Activated T-helper 17 cell treated with anti-CD3 and anti-CD28 coated beads, Interleukin-2, amount 50 U/mL, for 72 hours (primary cell): Measurements from ENCODE around the gene ECM1. TPM values are rescaled to one million over a fixed set of nuclear protein-coding genes. Genes with fewer than 3 reads are reported as not detected.
A peak's percentile ranks its signal among the peaks of the same experiment; 100 is the strongest.

ENCODE experiments used
- ATAC-seq: fragments of 150-1000 bp; cut with Tn5 transposase; replicated peaks from 2 replicates; pipeline ENCODE4 v1.10.0; 2021; ENCODE audit warnings: mild to moderate bottlenecking, moderate library complexity
- H3K27ac Mint-ChIP-seq: one replicate; pipeline ENCODE4 v1.8.0; 2022; ENCODE audit warnings: mixed read lengths
- H3K27me3 Mint-ChIP-seq: one replicate; pipeline ENCODE4 v1.8.0; 2022; ENCODE audit warnings: mixed read lengths
- H3K36me3 Mint-ChIP-seq: one replicate; pipeline ENCODE4 v1.8.0; 2022; ENCODE audit warnings: low read depth, mild to moderate bottlenecking, mixed read lengths
- H3K4me1 Mint-ChIP-seq: one replicate; pipeline ENCODE4 v1.8.0; 2022; ENCODE audit warnings: mixed read lengths
- H3K4me3 Mint-ChIP-seq: one replicate; pipeline ENCODE4 v1.8.0; 2022; ENCODE audit warnings: mild to moderate bottlenecking, mixed read lengths
- H3K9me3 Mint-ChIP-seq: one replicate; pipeline ENCODE4 v1.8.0; 2022; ENCODE audit warnings: mixed read lengths
- total RNA-seq, 2 donors: library from RNA; stranded (reverse); gene quantifications; one replicate each; pipeline ENCODE4 v1.2.3, GENCODE V29; 2022

Gene ECM1
- total RNA-seq, 2 donors from 2014 or later = 1.1 to 2.0 TPM

DNA sequence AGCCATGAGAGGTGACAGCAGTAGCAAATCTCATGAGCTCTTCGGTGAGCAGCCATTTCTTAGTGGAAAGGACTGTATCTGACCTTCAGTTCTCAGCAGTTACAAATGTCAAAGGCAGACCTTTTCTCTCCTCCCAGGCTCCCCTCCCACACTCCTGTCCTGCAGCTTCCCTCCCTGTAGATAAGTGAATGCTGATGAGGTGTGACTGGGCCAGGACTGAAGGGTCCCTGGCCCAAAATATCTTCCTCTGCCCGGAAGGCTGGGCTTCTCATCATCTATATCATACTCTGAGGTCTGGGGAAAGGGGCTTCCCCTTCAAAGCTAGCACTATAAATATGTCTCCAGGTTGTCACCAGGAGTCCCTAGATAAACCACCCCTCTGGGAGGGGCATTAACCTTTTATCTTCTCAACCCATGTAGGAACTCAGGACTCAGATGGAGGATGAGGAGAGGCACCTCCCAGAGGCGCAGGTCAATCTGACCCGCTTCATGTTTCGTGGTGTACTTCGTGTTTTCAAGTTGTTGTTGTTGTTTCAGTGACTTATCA, 37.6 kb downstream of the ECM1 start:
- Mint-ChIP-seq H3K4me1 (no peaks in the 10 kb centered on the region), H3K9me3 (no peaks in the 10 kb centered on the region), H3K36me3 (no peaks in the 10 kb centered on the region), H3K27ac (no peak overlapping the region), H3K27me3 (peaks cover 4% of the 10 kb centered on the region), H3K4me3 (no peak overlapping the region)
- no peak for ATAC-seq

GRCh38 chr1:150546294-150546937, 38.5 kb downstream of the ECM1 start:
- Mint-ChIP-seq H3K9me3 (no peaks in the 10 kb centered on the region), H3K4me1 (no peaks in the 10 kb centered on the region), H3K27ac (no peak overlapping the region)

GRCh38 chr1:150548324-150548631, 40.4 kb downstream of the ECM1 start:
- Mint-ChIP-seq H3K36me3 (no peaks in the 10 kb centered on the region), H3K4me3 (peak overlapping the region; percentile 77), H3K27me3 (peaks cover 4% of the 10 kb centered on the region), H3K4me1 (no peaks in the 10 kb centered on the region), H3K9me3 (no peaks in the 10 kb centered on the region), H3K27ac (no peak overlapping the region)
- no peak for ATAC-seq

More at GRCh38 chr1:150546294-150546937, 38.5 kb downstream of the ECM1 start:
- no peaks in the 10 kb centered on the region for H3K36me3 Mint-ChIP-seq
- peaks cover 4% of the 10 kb centered on the region for H3K27me3 Mint-ChIP-seq
- no peak overlapping the region for H3K4me3 Mint-ChIP-seq
- ATAC-seq = no peak

DNA sequence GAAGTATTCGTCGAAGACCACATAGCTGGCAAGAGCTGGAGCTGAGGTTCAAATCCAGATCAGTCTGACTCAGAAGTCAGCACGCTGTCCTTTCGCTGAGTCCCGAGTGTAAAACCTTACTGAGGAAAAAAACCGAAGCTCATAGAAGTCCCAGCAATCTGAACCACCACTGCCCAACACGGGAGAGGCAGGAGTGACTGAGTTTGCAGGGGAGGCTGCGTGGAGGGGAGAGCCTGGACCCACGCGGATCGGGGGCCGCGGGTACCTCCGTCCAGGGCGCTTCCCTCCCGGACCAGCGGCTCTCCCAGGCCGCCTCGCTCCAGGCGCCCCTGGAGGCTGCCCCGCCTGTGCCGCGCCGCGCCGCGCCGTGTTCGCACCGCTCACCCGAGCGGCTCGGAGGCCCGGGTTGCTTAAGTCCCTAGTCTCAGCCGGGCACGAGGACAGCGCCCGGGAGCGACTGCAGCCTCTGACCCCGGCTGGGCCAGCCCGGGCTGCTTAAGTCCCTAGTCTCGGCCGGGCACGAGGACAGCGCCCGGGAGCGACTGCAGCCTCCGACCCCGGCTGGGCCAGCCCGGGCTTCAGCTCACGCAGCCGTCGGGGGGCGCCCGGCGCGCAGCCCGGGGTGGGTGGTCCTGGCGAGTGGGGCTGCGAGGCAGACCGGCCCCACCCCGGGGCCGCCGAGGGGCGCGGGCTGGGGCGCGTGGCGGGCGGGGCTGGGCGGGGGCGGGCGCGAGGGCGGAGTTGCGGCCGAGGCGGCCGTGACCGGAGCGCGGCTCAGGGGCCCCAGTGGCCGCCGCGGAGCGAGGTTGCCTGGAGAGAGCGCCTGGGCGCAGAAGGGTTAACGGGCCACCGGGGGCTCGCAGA, 41.0 kb downstream of the ECM1 start, which contains the start of gene ADAMTSL4:
TSS of gene ADAMTSL4 (plus strand) at position 777 of the 864 bp plus-strand sequence. CDS start 2,881 bp downstream, outside the sequence.
- peak; percentile 76 for ATAC-seq
- Mint-ChIP-seq H3K27ac (no peak within 1 kb of the TSS), H3K27me3 (no peaks in the 10 kb centered on the region), H3K4me1 (no peaks in the 10 kb centered on the region), H3K9me3 (no peaks in the 10 kb centered on the region), H3K4me3 (peak within 1 kb of the TSS; percentile 77), H3K36me3 (no peaks in the 10 kb centered on the region)

- no peak overlapping the region for H3K27ac Mint-ChIP-seq
- H3K9me3 Mint-ChIP-seq = no peaks in the 10 kb centered on the region
- peak overlapping the region; percentile 65 for H3K4me3 Mint-ChIP-seq
- H3K4me1 Mint-ChIP-seq = no peaks in the 10 kb centered on the region
- no peak for ATAC-seq
- H3K27me3 Mint-ChIP-seq = no peaks in the 10 kb centered on the region
- no peaks in the 10 kb centered on the region for H3K36me3 Mint-ChIP-seq
Measured at GRCh38 chr1:150549496-150550221, 41.8 kb downstream of the ECM1 start.

- no peaks in the 10 kb centered on the region for H3K27me3 Mint-ChIP-seq
- H3K27ac Mint-ChIP-seq = no peak overlapping the region
- no peaks in the 10 kb centered on the region for H3K36me3 Mint-ChIP-seq
- no peaks in the 10 kb centered on the region for H3K9me3 Mint-ChIP-seq
- ATAC-seq = no peak
- no peak overlapping the region for H3K4me3 Mint-ChIP-seq
- peaks cover under 1% of the 10 kb centered on the region for H3K4me1 Mint-ChIP-seq
Measured at GRCh38 chr1:150550222-150551050, 42.5 kb downstream of the ECM1 start.

- no peaks in the 10 kb centered on the region for H3K9me3 Mint-ChIP-seq
- ATAC-seq = no peak
- peaks cover 5% of the 10 kb centered on the region for H3K4me1 Mint-ChIP-seq
- H3K36me3 Mint-ChIP-seq = no peaks in the 10 kb centered on the region
- H3K4me3 Mint-ChIP-seq = no peak overlapping the region
- no peaks in the 10 kb centered on the region for H3K27me3 Mint-ChIP-seq
- H3K27ac Mint-ChIP-seq = peak overlapping the region; percentile 52
Measured at GRCh38 chr1:150551051-150551783, 43.3 kb downstream of the ECM1 start.

- H3K9me3 Mint-ChIP-seq = no peaks in the 10 kb centered on the region
- no peaks in the 10 kb centered on the region for H3K27me3 Mint-ChIP-seq
- no peak overlapping the region for H3K4me3 Mint-ChIP-seq
- no peak for ATAC-seq
- peaks cover 5% of the 10 kb centered on the region for H3K4me1 Mint-ChIP-seq
- no peaks in the 10 kb centered on the region for H3K36me3 Mint-ChIP-seq
- H3K27ac Mint-ChIP-seq = peak overlapping the region; percentile 52
Measured at GRCh38 chr1:150551784-150552127, 43.8 kb downstream of the ECM1 start.

DNA sequence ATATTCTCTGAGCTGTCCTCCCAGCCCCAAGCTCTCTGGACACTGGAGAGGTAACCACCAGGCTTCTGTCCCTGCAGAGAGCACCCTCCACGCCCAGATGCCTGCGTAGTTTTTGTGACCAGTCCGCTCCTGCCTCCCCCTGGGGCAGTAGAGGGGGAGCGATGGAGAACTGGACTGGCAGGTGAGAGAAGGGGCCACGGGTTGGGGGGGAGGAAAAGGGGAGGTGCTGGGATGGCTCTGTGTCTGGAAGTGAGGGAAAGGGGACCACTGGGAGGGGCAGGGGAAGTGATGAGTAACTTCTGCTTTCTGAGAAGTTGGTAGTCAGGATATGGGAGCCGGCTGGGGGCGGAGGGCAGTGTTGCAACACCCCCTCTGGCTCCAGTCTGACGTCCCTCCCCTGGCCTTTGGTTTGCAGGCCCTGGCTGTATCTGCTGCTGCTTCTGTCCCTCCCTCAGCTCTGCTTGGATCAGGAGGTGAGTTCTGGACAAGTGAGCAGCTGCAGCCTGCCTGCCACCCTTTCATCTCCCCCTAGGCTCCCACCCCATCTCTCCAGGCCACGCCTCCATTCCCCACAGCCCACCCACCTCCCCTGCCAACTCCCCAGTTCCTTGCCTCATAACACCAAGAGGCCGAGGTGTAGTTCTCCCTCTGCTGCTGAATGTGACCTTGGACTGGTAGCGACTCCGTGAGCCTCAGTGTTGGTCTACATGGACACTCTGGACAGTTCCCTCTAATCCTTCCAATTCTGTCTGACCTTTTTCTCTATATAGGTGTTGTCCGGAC, 44.4 kb downstream of the ECM1 start:
- Mint-ChIP-seq H3K4me3 (no peak overlapping the region), H3K27ac (no peak overlapping the region), H3K27me3 (no peaks in the 10 kb centered on the region), H3K4me1 (peaks cover 5% of the 10 kb centered on the region), H3K36me3 (no peaks in the 10 kb centered on the region), H3K9me3 (no peaks in the 10 kb centered on the region)
- ATAC-seq = peak; percentile 15

GRCh38 chr1:150552911-150553289, 45.0 kb downstream of the ECM1 start:
- H3K27ac Mint-ChIP-seq = no peak overlapping the region
- no peaks in the 10 kb centered on the region for H3K27me3 Mint-ChIP-seq
- no peak overlapping the region for H3K4me3 Mint-ChIP-seq
- no peaks in the 10 kb centered on the region for H3K36me3 Mint-ChIP-seq
- peaks cover 5% of the 10 kb centered on the region for H3K4me1 Mint-ChIP-seq
- no peak for ATAC-seq
- no peaks in the 10 kb centered on the region for H3K9me3 Mint-ChIP-seq

- no peak for ATAC-seq
- Mint-ChIP-seq H3K27ac (no peak overlapping the region), H3K4me3 (no peak overlapping the region), H3K9me3 (no peaks in the 10 kb centered on the region), H3K4me1 (peaks cover 5% of the 10 kb centered on the region), H3K27me3 (no peaks in the 10 kb centered on the region), H3K36me3 (no peaks in the 10 kb centered on the region)
Measured at GRCh38 chr1:150553392-150554085, 45.6 kb downstream of the ECM1 start.

DNA sequence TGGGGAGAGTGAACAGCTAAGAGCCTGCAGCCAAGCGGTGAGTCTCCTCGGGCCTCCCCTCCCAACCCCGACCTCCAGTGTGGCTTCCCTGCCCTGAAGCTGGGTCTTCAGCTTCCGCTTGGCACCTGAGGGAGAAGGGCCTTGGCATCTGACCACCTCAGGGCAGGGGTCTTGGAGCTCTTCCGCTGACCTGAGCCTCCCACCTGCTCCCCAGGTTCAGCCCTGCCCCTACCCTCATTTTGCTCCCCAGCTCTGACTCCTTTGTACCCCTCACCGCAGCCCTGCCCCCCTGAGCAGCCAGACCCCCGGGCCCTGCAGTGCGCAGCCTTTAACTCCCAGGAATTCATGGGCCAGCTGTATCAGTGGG, 46.2 kb downstream of the ECM1 start:
- H3K36me3 Mint-ChIP-seq = no peaks in the 10 kb centered on the region
- no peaks in the 10 kb centered on the region for H3K27me3 Mint-ChIP-seq
- no peak overlapping the region for H3K27ac Mint-ChIP-seq
- peaks cover 5% of the 10 kb centered on the region for H3K4me1 Mint-ChIP-seq
- H3K4me3 Mint-ChIP-seq = no peak overlapping the region
- no peak for ATAC-seq
- no peaks in the 10 kb centered on the region for H3K9me3 Mint-ChIP-seq
